Measurements from ENCODE around the gene CA12.
A peak's percentile ranks its signal among the peaks of the same experiment; 100 is the strongest.

CA12 gene

DNA sequence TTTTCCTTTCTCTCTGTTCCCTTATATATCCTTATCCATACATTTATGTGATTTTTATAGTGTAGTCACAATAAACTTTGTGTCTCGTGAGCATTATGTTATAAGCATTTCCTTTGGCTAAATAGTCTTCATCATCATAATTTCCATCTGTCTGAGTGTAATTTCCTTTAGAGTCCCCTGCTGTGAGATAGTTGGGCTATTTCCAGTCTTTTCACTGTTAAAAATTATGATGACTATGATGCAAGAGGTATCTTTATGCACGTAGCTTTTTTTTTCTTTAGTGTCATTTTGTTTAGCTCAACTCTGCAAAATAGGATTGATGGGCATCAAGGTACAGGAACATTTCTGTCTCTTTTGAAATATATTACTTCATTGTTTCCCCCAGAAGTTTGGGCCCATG, 26.9 kb upstream of the CA12 start:
- no peak for DNase-seq (ENCODE audit: low read depth)
- TF ChIP-seq, protein P1, sequence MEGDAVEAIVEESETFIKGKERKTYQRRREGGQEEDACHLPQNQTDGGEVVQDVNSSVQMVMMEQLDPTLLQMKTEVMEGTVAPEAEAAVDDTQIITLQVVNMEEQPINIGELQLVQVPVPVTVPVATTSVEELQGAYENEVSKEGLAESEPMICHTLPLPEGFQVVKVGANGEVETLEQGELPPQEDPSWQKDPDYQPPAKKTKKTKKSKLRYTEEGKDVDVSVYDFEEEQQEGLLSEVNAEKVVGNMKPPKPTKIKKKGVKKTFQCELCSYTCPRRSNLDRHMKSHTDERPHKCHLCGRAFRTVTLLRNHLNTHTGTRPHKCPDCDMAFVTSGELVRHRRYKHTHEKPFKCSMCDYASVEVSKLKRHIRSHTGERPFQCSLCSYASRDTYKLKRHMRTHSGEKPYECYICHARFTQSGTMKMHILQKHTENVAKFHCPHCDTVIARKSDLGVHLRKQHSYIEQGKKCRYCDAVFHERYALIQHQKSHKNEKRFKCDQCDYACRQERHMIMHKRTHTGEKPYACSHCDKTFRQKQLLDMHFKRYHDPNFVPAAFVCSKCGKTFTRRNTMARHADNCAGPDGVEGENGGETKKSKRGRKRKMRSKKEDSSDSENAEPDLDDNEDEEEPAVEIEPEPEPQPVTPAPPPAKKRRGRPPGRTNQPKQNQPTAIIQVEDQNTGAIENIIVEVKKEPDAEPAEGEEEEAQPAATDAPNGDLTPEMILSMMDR (conservative IDR thresholded peaks at IDR 0.05; ENCODE audit: low read length): no peak

DNA sequence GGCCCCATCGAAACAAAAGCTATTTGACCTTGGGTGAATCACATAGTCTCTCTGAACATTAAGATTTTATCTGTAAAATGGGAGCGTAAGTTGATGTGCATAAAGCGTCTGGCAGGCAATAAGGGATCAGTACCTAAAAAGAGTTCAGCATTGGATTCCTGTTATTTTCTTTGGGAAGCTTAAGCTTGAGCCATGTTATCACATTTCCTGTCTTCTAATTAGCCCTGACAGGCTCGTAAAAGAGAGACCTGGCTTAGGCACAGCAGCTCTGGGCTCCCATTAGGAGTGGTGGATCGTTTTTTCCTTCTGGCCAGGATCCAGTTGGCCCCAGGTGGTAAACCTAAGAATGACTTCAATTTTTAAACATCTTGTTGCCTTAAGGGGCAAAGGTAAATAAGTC, 26.0 kb upstream of the CA12 start:
- TF ChIP-seq, protein P1 (conservative IDR thresholded peaks at IDR 0.05; ENCODE audit: low read length): no peak
- no peak overlapping the region for H3K4me3 ChIP-seq (ENCODE audit: low read length)
- no peak for DNase-seq (ENCODE audit: low read depth)

More for the DNA sequence above, 26.9 kb upstream of the CA12 start:
- no peak overlapping the region for H3K4me3 ChIP-seq (ENCODE audit: low read length)

DNA sequence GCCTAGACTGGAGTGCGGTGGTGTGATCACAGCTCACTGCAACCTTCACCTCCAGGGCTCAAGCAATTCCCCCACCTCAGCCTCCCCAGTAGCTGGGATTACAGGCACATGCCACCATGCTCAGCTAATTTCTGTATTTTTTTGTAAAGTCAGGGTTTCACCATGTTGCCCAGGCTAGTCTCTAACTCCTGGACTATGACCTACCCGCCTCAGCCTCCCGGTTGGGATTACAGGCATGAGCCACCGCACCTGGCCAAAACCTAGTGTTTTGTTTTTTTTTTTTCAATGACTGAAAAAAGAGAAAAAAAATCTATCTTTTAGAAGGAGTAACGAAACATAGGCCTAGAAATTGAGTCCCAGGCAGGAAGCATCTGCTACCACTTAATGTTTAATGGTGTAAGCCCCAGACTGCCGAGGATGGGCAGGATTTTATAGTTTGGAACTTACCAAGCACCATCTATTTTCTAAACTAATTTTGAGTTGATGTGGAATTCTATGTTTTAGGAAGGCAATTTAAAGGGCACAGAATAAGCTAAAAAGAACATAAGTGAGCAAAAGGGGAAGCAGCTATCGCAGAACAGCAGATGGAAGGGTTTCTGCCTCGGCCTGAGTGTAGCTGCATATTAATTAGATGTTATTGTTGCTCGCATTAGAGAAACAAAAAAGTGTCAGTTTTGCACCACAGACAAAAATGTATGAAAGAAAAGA, 24.2 kb upstream of the CA12 start:
- peak; percentile 35 for DNase-seq (ENCODE audit: low read depth)
- H3K4me3 ChIP-seq (ENCODE audit: low read length): no peak overlapping the region
- TF ChIP-seq, protein P1 (conservative IDR thresholded peaks at IDR 0.05; ENCODE audit: low read length): no peak

DNA sequence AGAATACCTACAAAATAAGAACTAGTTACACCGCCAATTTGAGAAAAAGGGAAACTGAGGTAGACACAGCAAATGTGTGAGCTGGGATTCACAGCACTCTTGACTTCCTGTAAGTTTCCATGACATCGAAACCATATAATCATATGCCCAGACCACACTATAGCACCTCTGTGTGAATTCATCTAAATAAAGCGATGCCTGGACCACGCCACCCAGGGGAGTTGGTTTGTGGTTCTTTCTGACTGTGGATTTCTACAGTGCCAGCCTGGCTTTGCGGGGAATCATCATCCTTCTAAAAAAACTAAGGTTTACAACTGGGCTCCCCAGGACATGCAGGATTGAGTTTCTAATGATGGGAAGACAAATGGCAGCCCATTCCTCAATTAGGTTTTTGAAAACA, 23.5 kb upstream of the CA12 start:
- TF ChIP-seq, protein P1 (conservative IDR thresholded peaks at IDR 0.05; ENCODE audit: low read length): no peak
- DNase-seq (ENCODE audit: low read depth): no peak
- H3K4me3 ChIP-seq (ENCODE audit: low read length): no peak overlapping the region

DNA sequence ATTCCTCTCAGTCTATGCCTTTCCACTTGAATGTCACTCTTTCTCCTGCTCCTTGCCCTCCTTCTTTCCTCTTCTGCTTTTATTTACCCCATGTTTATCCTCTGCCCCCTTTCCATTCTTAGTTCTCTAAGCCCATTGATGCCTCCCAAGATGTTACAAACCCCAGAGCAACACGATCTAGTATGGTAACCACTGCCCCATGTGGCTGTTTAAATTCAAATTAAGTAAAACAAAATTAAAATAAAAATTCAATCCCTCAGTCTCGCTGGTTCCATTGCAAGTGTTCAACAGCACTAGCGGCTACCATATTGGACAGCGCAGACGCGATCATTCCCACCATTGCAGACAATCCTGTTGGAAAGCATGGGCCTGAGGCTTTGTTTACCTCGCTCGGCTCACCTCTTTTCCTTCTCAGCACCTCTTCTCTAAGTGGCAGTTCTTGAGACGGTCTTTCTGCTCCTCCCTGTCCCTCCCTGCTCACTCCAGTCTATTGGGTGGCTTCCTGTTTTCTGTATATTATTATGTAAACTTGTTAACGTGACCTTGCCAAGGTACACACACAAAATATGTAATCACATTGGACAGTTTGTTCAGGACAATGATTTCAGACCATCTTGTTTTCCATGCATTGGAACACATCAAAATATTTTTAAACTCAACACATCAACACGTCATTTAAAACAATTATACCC, 21.8 kb upstream of the CA12 start:
- no peak overlapping the region for H3K4me3 ChIP-seq (ENCODE audit: low read length)
- TF ChIP-seq, protein P1 (conservative IDR thresholded peaks at IDR 0.05; ENCODE audit: low read length): no peak; the same call in 1 of the 2 replicates
- DNase-seq (ENCODE audit: low read depth): no peak

DNA sequence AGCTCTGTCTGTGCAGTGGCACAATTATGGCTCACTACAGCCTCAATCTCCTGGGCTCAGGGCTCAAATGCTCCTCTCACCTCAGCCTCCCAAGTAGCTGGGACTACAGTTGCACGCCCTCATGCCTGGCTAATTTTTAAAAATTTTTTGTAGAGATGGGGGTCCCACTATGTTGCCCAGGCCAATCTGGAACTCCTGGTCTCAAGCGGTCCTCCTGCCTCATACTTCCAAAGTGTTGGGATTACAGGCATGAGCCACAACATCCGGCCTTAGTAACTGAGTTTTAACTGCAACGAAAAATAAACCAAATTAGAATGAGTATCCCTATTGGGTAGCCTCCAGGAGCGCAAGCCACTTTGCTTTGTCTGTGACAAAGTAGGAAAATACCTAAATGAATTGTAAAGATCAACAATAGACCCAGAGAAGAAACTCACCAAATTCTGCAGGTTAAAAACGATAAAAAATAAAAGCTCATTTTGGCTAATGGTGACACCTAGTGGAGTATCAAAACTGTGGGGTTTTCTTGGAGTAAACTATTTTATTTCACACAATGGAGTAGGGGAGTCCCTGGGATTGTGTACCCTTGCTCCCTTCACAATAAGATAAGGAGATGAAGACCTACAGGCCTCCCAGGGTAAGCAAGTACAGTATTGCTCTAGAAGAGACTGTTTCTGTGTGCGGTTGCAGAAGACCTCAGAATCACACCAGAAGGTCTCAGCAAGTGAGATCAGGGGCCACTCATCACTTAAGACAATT, 21.0 kb upstream of the CA12 start:
- H3K4me3 ChIP-seq (ENCODE audit: low read length): no peak overlapping the region
- DNase-seq (ENCODE audit: low read depth): peak; percentile 33
- TF ChIP-seq, protein P1 (conservative IDR thresholded peaks at IDR 0.05; ENCODE audit: low read length): peak; percentile 74
